Endothelial cell (in vitro differentiated cells): ENCODE data around the gene TMSB10. TPM values are rescaled to one million over a fixed set of nuclear protein-coding genes. Genes with fewer than 3 reads are reported as not detected.

ENCODE experiments used
- DNase-seq: peaks from one replicate; pipeline ENCODE4 v3.0.0; 2021; ENCODE audit warnings: low spot score
- H3K27ac Mint-ChIP-seq: one replicate; pipeline ENCODE4 v1.8.0; 2021; ENCODE audit warnings: mixed read lengths, inconsistent platforms; ENCODE audit not compliant: unreplicated experiment
- H3K27me3 Mint-ChIP-seq: one replicate; pipeline ENCODE4 v1.8.0; 2021; ENCODE audit warnings: mild to moderate bottlenecking, moderate library complexity, mixed read lengths, inconsistent platforms; ENCODE audit not compliant: unreplicated experiment
- H3K36me3 Mint-ChIP-seq: one replicate; pipeline ENCODE4 v1.8.0; 2021; ENCODE audit warnings: mild to moderate bottlenecking, low read depth, mixed read lengths, inconsistent platforms; ENCODE audit not compliant: unreplicated experiment
- H3K4me1 Mint-ChIP-seq: one replicate; pipeline ENCODE4 v1.8.0; 2021; ENCODE audit warnings: mild to moderate bottlenecking, mixed read lengths, inconsistent platforms; ENCODE audit not compliant: unreplicated experiment
- H3K4me3 Mint-ChIP-seq: one replicate; pipeline ENCODE4 v1.8.0; 2021; ENCODE audit warnings: mild to moderate bottlenecking, mixed read lengths, inconsistent platforms; ENCODE audit not compliant: unreplicated experiment
- H3K9me3 Mint-ChIP-seq: one replicate; pipeline ENCODE4 v1.8.0; 2021; ENCODE audit warnings: mixed read lengths, inconsistent platforms; ENCODE audit not compliant: unreplicated experiment
- CTCF ChIP-seq: fragments of 200-600 bp; sonication (generic); IDR thresholded peaks from one replicate; pipeline ENCODE4 v1.5.0; 2021; ENCODE audit warnings: antibody characterized with exemption; ENCODE audit not compliant: unreplicated experiment
- total RNA-seq: library from RNA; stranded (reverse); fragmentation: NEBNext Ultra II Directional; extraction: Animal tissue kit (Norgen Biotek cat#: 25700); gene quantifications from one replicate; pipeline ENCODE4 v1.2.1, GENCODE V29; 2021; ENCODE audit not compliant: unreplicated experiment

TMSB10 gene
- total RNA-seq, 1 donor from 2014 or later: 3,500 TPM

- H3K36me3 Mint-ChIP-seq: no peaks in the 10 kb centered on the region
- DNase-seq: no peak
- no peaks in the 10 kb centered on the region for H3K9me3 Mint-ChIP-seq
- peaks cover 5% of the 10 kb centered on the region for H3K4me1 Mint-ChIP-seq
- H3K4me3 Mint-ChIP-seq: no peak overlapping the region
- peaks cover 7% of the 10 kb centered on the region for H3K27me3 Mint-ChIP-seq
- TF ChIP-seq CTCF: no peak
- H3K27ac Mint-ChIP-seq: no peak overlapping the region
Measured at GRCh38 chr2:84884449-84884848, 21.0 kb upstream of the TMSB10 start.

- Mint-ChIP-seq H3K4me3 (no peak overlapping the region), H3K27ac (no peak overlapping the region), H3K36me3 (no peaks in the 10 kb centered on the region), H3K27me3 (peaks cover 5% of the 10 kb centered on the region), H3K4me1 (peaks cover 5% of the 10 kb centered on the region), H3K9me3 (no peaks in the 10 kb centered on the region)
- TF ChIP-seq CTCF: no peak
- no peak for DNase-seq
Measured at GRCh38 chr2:84885111-84885510, 20.3 kb upstream of the TMSB10 start.

GRCh38 chr2:84886791-84887190, 18.7 kb upstream of the TMSB10 start:
- DNase-seq: no peak
- TF ChIP-seq CTCF: no peak
- Mint-ChIP-seq H3K4me1 (peaks cover 4% of the 10 kb centered on the region), H3K27me3 (peaks cover 2% of the 10 kb centered on the region), H3K36me3 (no peaks in the 10 kb centered on the region), H3K27ac (no peak overlapping the region), H3K4me3 (no peak overlapping the region), H3K9me3 (no peaks in the 10 kb centered on the region)

GRCh38 chr2:84888401-84889276, 16.8 kb upstream of the TMSB10 start:
- H3K27ac Mint-ChIP-seq: no peak overlapping the region
- H3K36me3 Mint-ChIP-seq: no peaks in the 10 kb centered on the region
- H3K9me3 Mint-ChIP-seq: no peaks in the 10 kb centered on the region
- H3K4me3 Mint-ChIP-seq: no peak overlapping the region
- peaks cover 7% of the 10 kb centered on the region for H3K4me1 Mint-ChIP-seq
- no peaks in the 10 kb centered on the region for H3K27me3 Mint-ChIP-seq
- no peak for DNase-seq
- no peak for TF ChIP-seq CTCF

- DNase-seq: no peak
- H3K9me3 Mint-ChIP-seq: no peaks in the 10 kb centered on the region
- TF ChIP-seq CTCF: no peak
- peaks cover 2% of the 10 kb centered on the region for H3K27me3 Mint-ChIP-seq
- no peaks in the 10 kb centered on the region for H3K36me3 Mint-ChIP-seq
- H3K4me3 Mint-ChIP-seq: no peak overlapping the region
- no peak overlapping the region for H3K27ac Mint-ChIP-seq
- H3K4me1 Mint-ChIP-seq: peaks cover 9% of the 10 kb centered on the region
Measured at GRCh38 chr2:84889332-84889731, 16.1 kb upstream of the TMSB10 start.
